ENCODE measurements around the gene EEF2K. TPM values are rescaled to one million over a fixed set of nuclear protein-coding genes. Genes with fewer than 3 reads are reported as not detected.
"Not testable (repeated sequence)": the region's sequence is repeated elsewhere in the genome, so short reads cannot be mapped to it uniquely, and the experiment has no call there.

Gene EEF2K
- total RNA-seq, 2 experiments from 2014 or later, result 25.7 to 26.1 TPM

GRCh38 chr16:22193063-22193411 is 13.0 kb upstream of the EEF2K start:
- H3K4me3 Mint-ChIP-seq, result no peak overlapping the region
- H3K4me1 Mint-ChIP-seq, result peaks cover 57% of the 10 kb centered on the region
- H3K36me3 Mint-ChIP-seq, result peaks cover 2% of the 10 kb centered on the region
- no peak overlapping the region for H3K27ac Mint-ChIP-seq
- no peak for DNase-seq
- ATAC-seq (ENCODE audit: low read depth), result no peak
- peaks cover 4% of the 10 kb centered on the region for H3K27me3 Mint-ChIP-seq
- H3K9me3 Mint-ChIP-seq, result no peaks in the 10 kb centered on the region
- POLR2A ChIA-PET, result interaction anchor here (1.6 to 4.6 kb wide), 3 partner anchors 12 to 186 kb away, joined by 3 to 27 read pairs (median 5); partner anchors contain the start of gene POLR3E

DNA sequence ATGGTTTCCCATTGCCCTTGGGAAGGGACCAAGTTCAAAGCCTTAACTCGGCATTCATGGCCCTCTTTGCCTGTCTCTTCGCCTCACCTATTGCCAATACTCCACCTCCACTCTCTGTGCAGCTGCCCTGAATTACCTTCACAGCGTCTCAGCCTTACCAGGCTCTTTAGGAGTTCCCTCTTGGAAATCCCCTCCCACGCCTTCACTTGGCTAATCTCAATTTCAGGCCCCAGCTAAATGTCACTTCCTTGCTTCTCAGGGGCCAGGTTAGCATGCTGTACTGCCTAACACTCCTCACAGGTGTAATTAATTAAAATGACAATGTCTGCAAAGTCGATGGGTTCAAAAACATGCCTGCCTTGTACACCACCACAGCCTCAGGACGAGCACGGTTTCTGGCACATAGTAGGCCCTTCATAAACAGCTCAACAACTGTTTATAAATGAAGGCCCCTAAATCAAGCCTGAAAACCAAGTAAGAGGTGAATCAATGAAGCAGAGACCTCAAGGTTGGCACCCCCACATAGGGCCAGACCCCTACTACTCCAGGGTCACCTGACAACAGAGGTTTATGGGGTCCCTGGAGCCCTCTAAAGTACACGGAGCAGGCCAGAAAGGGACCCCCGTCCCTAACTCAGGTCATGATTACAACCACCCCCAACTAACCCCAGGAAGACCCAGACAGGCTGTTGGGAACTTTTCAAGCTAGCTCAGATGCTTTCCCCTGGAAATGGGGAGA is 11.2 kb upstream of the EEF2K start:
- H3K36me3 Mint-ChIP-seq, result peaks cover 2% of the 10 kb centered on the region
- POLR2A ChIA-PET, result interaction anchor here (0.7 to 1.9 kb wide), 3 partner anchors 10 to 102 kb away, joined by 3 to 12 read pairs (median 6); partner anchors contain the start of gene POLR3E
- ATAC-seq (ENCODE audit: low read depth), result no peak
- no peaks in the 10 kb centered on the region for H3K9me3 Mint-ChIP-seq
- H3K4me1 Mint-ChIP-seq, result peaks cover 49% of the 10 kb centered on the region
- H3K27ac Mint-ChIP-seq, result peak overlapping the region; percentile 90
- H3K27me3 Mint-ChIP-seq, result peaks cover 4% of the 10 kb centered on the region
- peak overlapping the region; percentile 87 for H3K4me3 Mint-ChIP-seq
- DNase-seq, result no peak

DNA sequence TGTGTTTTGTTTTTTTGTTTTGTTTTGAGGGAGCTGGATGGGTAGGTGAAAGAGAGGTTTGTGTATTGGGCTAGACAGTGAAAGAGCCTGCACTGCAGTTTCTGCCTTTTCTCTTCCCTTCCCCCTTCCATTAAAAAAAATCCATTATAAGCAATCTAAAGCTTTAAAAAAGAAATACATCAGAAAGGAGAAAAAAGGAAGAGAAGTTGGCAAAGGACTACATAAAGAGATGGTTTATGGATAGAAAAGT is 10.7 kb upstream of the EEF2K start:
- no peak for DNase-seq
- ATAC-seq (ENCODE audit: low read depth), result no peak
- Mint-ChIP-seq H3K4me1 (peaks cover 49% of the 10 kb centered on the region), H3K27ac (peak overlapping the region; percentile 90), H3K27me3 (peaks cover 4% of the 10 kb centered on the region), H3K36me3 (peaks cover 2% of the 10 kb centered on the region), H3K4me3 (peak overlapping the region; percentile 87), H3K9me3 (no peaks in the 10 kb centered on the region)
- POLR2A ChIA-PET, result interaction anchor here (0.7 to 1.9 kb wide), 3 partner anchors 9 to 102 kb away, joined by 3 to 12 read pairs (median 6); partner anchors contain the start of gene POLR3E

- Mint-ChIP-seq H3K9me3 (no peaks in the 10 kb centered on the region), H3K36me3 (peaks cover 2% of the 10 kb centered on the region), H3K27ac (peak overlapping the region; percentile 90), H3K4me1 (peaks cover 49% of the 10 kb centered on the region), H3K27me3 (peaks cover 4% of the 10 kb centered on the region), H3K4me3 (peak overlapping the region; percentile 87)
- ATAC-seq (ENCODE audit: low read depth) (peak; percentile 39), DNase-seq (peak; percentile 96)
- POLR2A ChIA-PET, result interaction anchor here (0.7 to 1.9 kb wide), 5 partner anchors 9 to 105 kb away, joined by 3 to 12 read pairs (median 6); partner anchors contain the start of genes EEF2K and POLR3E
These were observed 10.2 kb upstream of the EEF2K start for GRCh38 chr16:22195695-22196558.

DNA sequence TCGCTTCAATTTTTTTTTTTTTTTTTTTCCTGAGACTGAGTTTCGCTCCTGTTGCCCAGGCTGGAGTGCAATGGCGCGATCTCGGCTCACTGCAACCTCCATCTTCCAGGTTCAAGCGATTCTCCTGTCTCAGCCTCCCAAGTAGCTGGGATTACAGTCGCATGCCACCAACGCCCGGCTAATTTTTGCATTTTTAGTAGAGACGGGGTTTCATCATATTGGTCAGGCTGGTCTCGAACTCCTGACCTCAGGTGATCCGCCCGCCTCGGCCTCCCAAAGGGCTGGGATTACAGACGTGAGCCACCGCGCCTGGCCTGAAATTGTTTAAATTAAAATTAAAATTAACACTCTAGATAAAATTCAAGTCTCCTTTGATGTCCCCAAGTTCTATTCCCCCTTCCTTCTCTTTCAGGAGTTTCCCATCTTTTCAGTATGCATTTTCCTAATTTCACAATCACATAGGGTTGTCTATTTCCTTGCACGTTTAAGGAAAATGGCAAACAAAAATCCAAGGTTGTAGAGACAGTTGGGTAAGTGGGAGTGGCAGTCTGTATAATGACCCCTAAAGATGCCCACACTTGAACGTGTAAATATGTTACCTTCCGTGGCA is 9.4 kb upstream of the EEF2K start:
- H3K36me3 Mint-ChIP-seq; H3K9me3 Mint-ChIP-seq; H3K27me3 Mint-ChIP-seq; ATAC-seq (ENCODE audit: low read depth); DNase-seq: not testable (repeated sequence)
- Mint-ChIP-seq H3K27ac (peak overlapping the region; percentile 13), H3K4me3 (peak overlapping the region; percentile 70), H3K4me1 (peaks cover 49% of the 10 kb centered on the region)
- POLR2A ChIA-PET, result interaction anchor here (0.9 to 1.9 kb wide), 4 partner anchors 8 to 104 kb away, joined by 3 to 12 read pairs (median 6); partner anchors contain the start of genes EEF2K and POLR3E

DNA sequence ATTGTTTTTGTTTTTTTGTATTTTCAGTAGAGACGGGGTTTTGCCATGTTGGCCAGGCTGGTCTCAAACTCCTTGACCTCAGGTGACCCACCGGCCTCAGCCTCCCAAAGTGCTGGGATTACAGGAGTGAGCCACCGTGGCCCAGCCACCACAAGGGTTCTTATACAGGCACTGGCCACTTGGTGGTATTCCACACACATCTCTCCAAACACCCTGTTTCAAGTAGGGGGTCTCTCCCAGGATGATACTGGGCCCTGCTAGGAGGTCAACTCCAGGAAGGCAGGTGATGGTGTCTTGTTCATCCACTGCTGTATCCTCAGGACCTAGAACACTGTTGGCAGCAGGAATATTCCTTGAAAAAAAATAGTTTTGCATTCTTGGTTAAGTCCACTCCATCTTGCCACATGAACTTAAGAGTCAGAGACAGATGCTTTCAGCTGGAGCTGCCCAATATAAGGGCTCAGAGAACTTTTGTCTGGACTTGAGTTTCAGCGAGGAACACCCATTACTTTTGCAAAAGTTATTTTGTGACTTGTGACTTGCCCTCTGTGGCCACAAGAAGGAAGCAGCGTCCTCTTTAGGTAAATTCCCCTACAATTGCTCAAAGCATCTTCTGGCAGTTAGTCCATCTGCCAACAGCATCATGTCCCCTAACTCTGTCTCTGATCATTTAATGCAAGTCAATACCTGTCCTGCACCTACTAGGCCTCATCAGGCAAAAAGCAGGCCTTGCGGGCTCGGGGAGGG is 7.4 kb upstream of the EEF2K start:
- no peak overlapping the region for H3K27ac Mint-ChIP-seq
- POLR2A ChIA-PET, result no interaction called here
- ATAC-seq (ENCODE audit: low read depth), result no peak
- H3K9me3 Mint-ChIP-seq, result no peaks in the 10 kb centered on the region
- H3K27me3 Mint-ChIP-seq, result peaks cover 4% of the 10 kb centered on the region
- peaks cover 2% of the 10 kb centered on the region for H3K36me3 Mint-ChIP-seq
- peaks cover 32% of the 10 kb centered on the region for H3K4me1 Mint-ChIP-seq
- H3K4me3 Mint-ChIP-seq, result peak overlapping the region; percentile 28
- no peak for DNase-seq

DNA sequence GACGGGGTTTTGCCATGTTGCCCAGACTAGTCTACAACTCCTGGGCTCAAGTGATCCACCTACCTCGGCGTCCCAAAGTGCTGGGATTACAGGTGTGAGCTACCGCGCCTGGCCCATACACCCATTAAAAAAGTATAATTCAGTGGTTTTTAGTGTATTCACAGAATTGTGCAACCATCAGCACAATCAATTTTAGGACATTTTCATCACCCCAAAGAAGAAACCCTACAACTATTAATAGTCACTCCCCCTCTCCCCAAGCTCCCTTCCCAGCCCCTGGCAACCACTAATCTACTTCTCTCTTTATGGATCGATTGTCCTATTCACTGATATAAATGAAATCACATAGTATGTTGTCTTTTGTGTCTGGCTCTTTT is 3.8 kb upstream of the EEF2K start:
- H3K4me3 Mint-ChIP-seq, result no peak overlapping the region
- no peak overlapping the region for H3K27ac Mint-ChIP-seq
- peaks cover 18% of the 10 kb centered on the region for H3K4me1 Mint-ChIP-seq
- H3K36me3 Mint-ChIP-seq, result no peaks in the 10 kb centered on the region
- no peak for DNase-seq
- peaks cover 2% of the 10 kb centered on the region for H3K27me3 Mint-ChIP-seq
- POLR2A ChIA-PET, result interaction anchor here (1.1 to 1.5 kb wide), 2 partner anchors 10 to 96 kb away, joined by 4 read pairs; no protein-coding TSS in a partner anchor
- no peak for ATAC-seq (ENCODE audit: low read depth)
- peaks cover 4% of the 10 kb centered on the region for H3K9me3 Mint-ChIP-seq

DNA sequence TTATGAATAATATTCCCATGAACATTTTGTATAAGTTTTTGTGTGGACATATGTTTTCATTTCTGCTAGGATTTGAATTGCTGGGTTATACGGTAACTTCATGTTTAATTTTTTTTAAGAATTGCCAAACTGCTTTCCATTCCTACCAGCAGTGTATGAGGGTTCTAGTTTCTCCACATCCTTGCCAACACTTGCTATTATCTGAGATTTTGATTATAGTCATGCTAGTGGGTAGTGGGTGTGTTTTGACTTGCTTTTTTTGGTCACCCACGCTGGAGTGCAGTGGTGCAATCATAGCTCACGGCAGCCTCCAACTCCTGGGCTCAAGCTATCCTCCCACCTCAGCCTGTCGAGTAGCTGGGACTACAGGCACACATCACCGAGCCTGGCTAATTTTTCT is 3.0 kb upstream of the EEF2K start:
- Mint-ChIP-seq H3K4me1 (peaks cover 23% of the 10 kb centered on the region), H3K4me3 (no peak overlapping the region), H3K36me3 (no peaks in the 10 kb centered on the region), H3K27me3 (no peaks in the 10 kb centered on the region), H3K9me3 (peaks cover 4% of the 10 kb centered on the region), H3K27ac (no peak overlapping the region)
- POLR2A ChIA-PET, result no interaction called here
- ATAC-seq (ENCODE audit: low read depth) (no peak), DNase-seq (no peak)

DNA sequence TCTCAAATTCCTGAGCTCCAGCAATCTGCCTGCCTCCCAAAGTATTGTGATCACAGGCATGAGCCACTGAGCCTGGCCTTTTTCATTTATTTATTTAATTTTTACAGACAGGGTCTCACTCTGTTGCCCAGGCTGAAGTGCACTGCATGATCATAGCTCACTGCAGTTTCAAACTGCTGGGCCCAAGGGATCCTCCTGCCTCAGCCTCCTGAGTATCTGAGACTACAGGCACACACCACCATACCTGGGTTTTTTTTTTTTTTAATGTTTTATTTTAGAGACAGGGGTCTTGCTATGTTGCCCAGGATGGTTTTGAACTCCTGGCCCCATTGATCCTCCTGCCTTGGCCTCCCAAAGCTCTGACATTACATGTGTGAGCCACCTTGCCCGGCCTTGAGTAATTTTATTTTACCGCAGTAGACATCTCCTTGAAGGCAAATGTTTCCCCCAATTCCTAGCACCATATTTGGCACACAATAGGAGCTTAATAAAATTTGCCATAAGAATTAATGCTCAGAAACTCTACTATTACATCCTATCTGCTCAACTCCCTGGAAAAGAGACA is 1.9 kb upstream of the EEF2K start:
- POLR2A ChIA-PET, result interaction anchor here (1.1 to 2.1 kb wide), 3 partner anchors 8 to 94 kb away, joined by 3 to 6 read pairs (median 6); no protein-coding TSS in a partner anchor
- H3K27ac Mint-ChIP-seq, result no peak overlapping the region
- H3K27me3 Mint-ChIP-seq, result no peaks in the 10 kb centered on the region
- peaks cover 23% of the 10 kb centered on the region for H3K4me1 Mint-ChIP-seq
- DNase-seq, result no peak
- ATAC-seq (ENCODE audit: low read depth), result no peak
- no peak overlapping the region for H3K4me3 Mint-ChIP-seq
- H3K36me3 Mint-ChIP-seq, result peaks cover 2% of the 10 kb centered on the region
- peaks cover 4% of the 10 kb centered on the region for H3K9me3 Mint-ChIP-seq

GRCh38 chr16:22205577-22206012 is 483 bp upstream of the EEF2K start:
- DNase-seq (no peak), ATAC-seq (ENCODE audit: low read depth) (no peak)
- Mint-ChIP-seq H3K4me1 (peaks cover 29% of the 10 kb centered on the region), H3K27ac (peak overlapping the region; percentile 82), H3K9me3 (peaks cover 4% of the 10 kb centered on the region), H3K4me3 (peak overlapping the region; percentile 98), H3K36me3 (peaks cover 9% of the 10 kb centered on the region), H3K27me3 (no peaks in the 10 kb centered on the region)
- POLR2A ChIA-PET, result interaction anchor here (0.6 to 2.7 kb wide), 12 partner anchors 9 to 93 kb away, joined by 3 to 38 read pairs (median 6); partner anchors contain the start of gene POLR3E

DNA sequence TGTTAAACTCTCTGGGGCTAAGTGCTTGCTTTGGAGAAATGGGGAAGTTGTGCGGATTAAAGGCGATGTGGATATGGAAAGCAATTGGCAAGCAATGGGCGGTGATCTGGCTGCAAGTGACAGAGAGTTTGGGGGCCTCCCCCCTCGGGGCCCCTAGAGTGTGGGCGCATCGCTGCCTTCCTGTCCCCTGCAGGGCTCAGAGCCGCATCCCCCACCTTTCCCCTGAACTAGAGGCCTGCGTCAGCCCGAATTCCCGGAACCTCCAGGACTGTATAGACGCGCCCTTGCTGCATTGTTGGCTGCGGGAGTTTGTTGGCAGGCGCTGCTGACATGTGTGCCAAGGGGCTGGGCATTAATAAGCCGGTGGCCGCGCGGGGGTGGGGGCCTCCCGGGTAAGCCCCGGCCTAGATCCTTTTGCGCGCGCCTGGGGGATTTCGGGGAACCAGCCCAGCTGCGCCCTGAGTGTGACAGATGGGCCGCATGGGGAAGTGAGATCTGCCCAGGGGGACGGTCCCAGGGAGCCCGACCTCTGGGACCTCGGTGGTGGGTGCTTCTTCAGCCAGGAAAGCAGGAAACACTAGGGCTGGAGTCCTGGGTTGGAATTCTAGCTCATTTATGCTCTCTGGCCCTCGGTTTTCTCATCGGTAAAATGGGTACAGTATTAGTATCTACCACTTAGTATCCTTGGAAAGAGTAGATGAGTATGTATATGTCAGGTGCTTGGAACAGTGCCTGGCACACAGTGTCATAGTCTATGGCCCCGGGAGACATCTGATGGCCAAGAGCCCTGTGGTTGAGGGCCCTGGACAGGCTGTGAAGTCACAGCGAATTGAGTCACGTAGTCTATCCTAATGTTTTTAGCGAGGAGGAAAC is 1.0 kb downstream of the EEF2K start:
- H3K36me3 Mint-ChIP-seq, result peaks cover 16% of the 10 kb centered on the region
- H3K4me1 Mint-ChIP-seq, result peaks cover 31% of the 10 kb centered on the region
- DNase-seq (peak; percentile 63), ATAC-seq (ENCODE audit: low read depth) (peak; percentile 43)
- H3K27ac Mint-ChIP-seq, result peak overlapping the region; percentile 84
- H3K4me3 Mint-ChIP-seq, result peak overlapping the region; percentile 98
- H3K9me3 Mint-ChIP-seq, result peaks cover 4% of the 10 kb centered on the region
- no peaks in the 10 kb centered on the region for H3K27me3 Mint-ChIP-seq
- POLR2A ChIA-PET, result interaction anchor here (0.8 to 2.7 kb wide), 8 partner anchors 11 to 230 kb away, joined by 3 to 38 read pairs (median 6); partner anchors contain the start of gene POLR3E
